Upper lobe of left lung (tissue), 6 donors: ENCODE data around the gene PKN2. TPM values are rescaled to one million over a fixed set of nuclear protein-coding genes. Genes with fewer than 3 reads are reported as not detected.

Experiments used
- ATAC-seq, 2 donors: fragments of 200-7000 bp; cut with Tn5 transposase; one replicate each; pipeline ENCODE4 v1.9.1; 2022; ENCODE audit warnings: mild to moderate bottlenecking in 2 of 2, moderate library complexity in 2 of 2; ENCODE audit not compliant: low FRiP score in 2 of 2
- DNase-seq, 2 donors: peaks; one replicate each; pipeline ENCODE4 v3.0.0-alpha.2; 2019 to 2020
- H3K27ac ChIP-seq, 4 donors: fragments of 200-600 bp; sonication (generic); one replicate each; pipeline ENCODE4 v1.5.1; 2016 to 2019
- H3K27me3 ChIP-seq, 4 donors: fragments of 200-600 bp; sonication (generic); one replicate each; pipeline ENCODE4 v1.5.1; 2017 to 2019
- H3K36me3 ChIP-seq, 4 donors: fragments of 200-600 bp; sonication (generic); one replicate each; pipeline ENCODE4 v1.5.1; 2016 to 2019
- H3K4me1 ChIP-seq, 4 donors: fragments of 200-600 bp; sonication (generic); one replicate each; pipeline ENCODE4 v1.5.1; 2018 to 2019
- H3K4me3 ChIP-seq, 4 donors: fragments of 200-600 bp; sonication (generic); one replicate each; pipeline ENCODE4 v1.5.1; 2017 to 2019; ENCODE audit warnings: mild to moderate bottlenecking in 2 of 4, moderate library complexity in 1 of 4
- H3K9me3 ChIP-seq, 4 donors: fragments of 200-600 bp; sonication (generic); one replicate each; pipeline ENCODE4 v1.5.1; 2018 to 2019
- EP300 ChIP-seq, 4 donors: sonication (generic); formaldehyde crosslinking; IDR thresholded peaks; one replicate each; pipeline ENCODE4 v1.5.1; 2017; ENCODE audit warnings: antibody characterized with exemption in 4 of 4, control low read depth in 2 of 4
- POLR2A ChIP-seq, 4 donors: fragments of 450-650 bp; IDR thresholded peaks; one replicate each; pipeline ENCODE4 v1.5.1; 2016 to 2017; ENCODE audit warnings: antibody characterized with exemption in 4 of 4, mild to moderate bottlenecking in 2 of 4
- POLR2AphosphoS5 ChIP-seq, 2 donors: sonication (generic); formaldehyde crosslinking; IDR thresholded peaks; one replicate each; pipeline ENCODE4 v1.5.1; 2017; ENCODE audit warnings: antibody characterized with exemption in 2 of 2
- WGBS, 2 donors: methylation state at CpG; one replicate each; pipeline ENCODE4 v1.1.5; 2017 to 2018; 5-methylcytosine and 5-hydroxymethylcytosine counted together
- total RNA-seq, 6 donors: library from RNA; depleted of rRNA in 4 of 6; stranded (reverse); fragments of >200 nt in 4 of 6; gene quantifications; one replicate each; pipeline versions ENCODE4 v1.1.0 to v1.2.1, GENCODE V29; 2016 to 2021
- TF ChIP-seq, protein P1 (sequence below), 6 experiments: fragments of 450-650 bp in 4 of 6; fragments of 200-600 bp in 2 of 6; sonication (generic) in 2 of 6; IDR thresholded peaks; one replicate each; pipeline ENCODE4 v1.5.1; 2016 to 2019; ENCODE audit warnings: antibody characterized with exemption in 6 of 6
- donor health status: DM: no; HTN: no; CAD: no; lungs with moderate emphysema.
- donor health status: DM: no; HTN: yes; CAD: no; lungs with severe emphysema.

Gene PKN2
- total RNA-seq, 6 donors from 2014 or later, result 33.0 to 108 (median 37.6) TPM

DNA sequence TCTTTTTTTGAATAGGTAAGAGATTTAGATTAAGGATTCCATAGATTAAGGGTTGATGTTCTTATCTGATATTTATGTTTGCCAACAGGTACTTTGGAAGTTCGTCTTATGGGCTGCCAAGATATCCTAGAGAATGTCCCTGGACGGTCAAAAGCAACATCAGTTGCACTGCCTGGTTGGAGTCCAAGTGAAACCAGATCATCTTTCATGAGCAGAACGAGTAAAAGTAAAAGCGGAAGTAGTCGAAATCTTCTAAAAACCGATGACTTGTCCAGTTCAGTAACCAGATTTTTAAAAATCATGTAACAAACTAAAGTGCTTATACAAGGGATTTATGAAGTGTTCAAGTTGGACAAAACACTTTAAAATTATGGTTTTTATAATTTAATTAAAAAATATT is 100.5 kb downstream of the PKN2 start:
- Histone ChIP-seq H3K36me3 (peaks cover 0 to 49% (median 11%) of the 10 kb centered on the region in 4 donors), H3K4me1 (no peaks in the 10 kb centered on the region), H3K9me3 (no peaks in the 10 kb centered on the region), H3K27ac (no peak overlapping the region), H3K27me3 (no peaks in the 10 kb centered on the region), H3K4me3 (no peak overlapping the region)
- ATAC-seq (no peak), DNase-seq (no peak)
- TF ChIP-seq, protein P1, sequence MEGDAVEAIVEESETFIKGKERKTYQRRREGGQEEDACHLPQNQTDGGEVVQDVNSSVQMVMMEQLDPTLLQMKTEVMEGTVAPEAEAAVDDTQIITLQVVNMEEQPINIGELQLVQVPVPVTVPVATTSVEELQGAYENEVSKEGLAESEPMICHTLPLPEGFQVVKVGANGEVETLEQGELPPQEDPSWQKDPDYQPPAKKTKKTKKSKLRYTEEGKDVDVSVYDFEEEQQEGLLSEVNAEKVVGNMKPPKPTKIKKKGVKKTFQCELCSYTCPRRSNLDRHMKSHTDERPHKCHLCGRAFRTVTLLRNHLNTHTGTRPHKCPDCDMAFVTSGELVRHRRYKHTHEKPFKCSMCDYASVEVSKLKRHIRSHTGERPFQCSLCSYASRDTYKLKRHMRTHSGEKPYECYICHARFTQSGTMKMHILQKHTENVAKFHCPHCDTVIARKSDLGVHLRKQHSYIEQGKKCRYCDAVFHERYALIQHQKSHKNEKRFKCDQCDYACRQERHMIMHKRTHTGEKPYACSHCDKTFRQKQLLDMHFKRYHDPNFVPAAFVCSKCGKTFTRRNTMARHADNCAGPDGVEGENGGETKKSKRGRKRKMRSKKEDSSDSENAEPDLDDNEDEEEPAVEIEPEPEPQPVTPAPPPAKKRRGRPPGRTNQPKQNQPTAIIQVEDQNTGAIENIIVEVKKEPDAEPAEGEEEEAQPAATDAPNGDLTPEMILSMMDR (IDR thresholded peaks at IDR 0.05), result no peak
- TF ChIP-seq POLR2AphosphoS5 (IDR thresholded peaks at IDR 0.05) (no peak), POLR2A (IDR thresholded peaks at IDR 0.05) (no peak), EP300 (IDR thresholded peaks at IDR 0.05) (no peak)
- 86 to 91% methylated on average over 6 of the region's 6 CpGs for WGBS, 2 donors

DNA sequence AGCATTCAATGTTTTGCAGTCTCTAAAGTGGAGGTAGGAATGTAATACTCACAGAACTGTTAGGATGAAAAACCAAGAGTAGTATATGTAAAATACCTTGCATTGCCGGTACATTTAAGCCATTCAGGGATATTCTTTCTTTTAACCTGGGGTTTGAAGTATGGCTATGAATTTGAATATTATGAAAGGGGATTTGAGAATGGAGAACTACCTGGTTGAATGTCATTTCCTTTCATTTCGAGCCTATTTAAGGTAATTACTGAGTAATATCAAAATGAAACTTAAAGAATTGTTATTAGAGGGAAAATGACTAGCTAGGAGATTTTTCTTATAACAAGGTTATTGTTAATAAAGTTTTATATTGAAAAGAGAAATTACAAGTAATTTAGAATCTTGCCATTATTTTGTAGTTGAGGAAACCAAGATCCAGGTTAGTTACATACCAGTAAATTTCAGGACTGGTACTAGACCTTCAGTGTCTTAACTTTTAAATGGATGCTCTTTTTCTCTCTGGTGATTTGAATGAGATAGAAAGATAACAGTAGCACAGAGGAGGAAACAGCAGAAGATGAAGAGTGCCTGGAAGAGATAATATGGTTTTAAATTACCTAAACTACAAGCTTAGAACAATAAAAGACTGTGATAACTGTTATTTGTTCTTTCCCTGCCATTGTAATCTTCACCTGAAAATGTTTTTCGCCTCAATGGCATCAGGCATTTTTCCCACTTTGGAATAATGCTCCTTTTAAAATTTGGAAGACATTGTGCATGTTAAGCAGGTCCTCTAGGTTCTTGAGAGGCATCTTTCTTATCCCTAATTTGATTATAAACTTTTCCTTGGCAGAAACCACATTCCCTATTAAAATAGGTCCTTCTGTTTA is 103.2 kb downstream of the PKN2 start:
- Histone ChIP-seq H3K27ac (no peak overlapping the region), H3K4me1 (no peaks in the 10 kb centered on the region), H3K9me3 (no peaks in the 10 kb centered on the region), H3K36me3 (peaks cover 8 to 59% (median 17%) of the 10 kb centered on the region in 4 donors), H3K4me3 (no peak overlapping the region), H3K27me3 (no peaks in the 10 kb centered on the region)
- ATAC-seq (no peak), DNase-seq (no peak)
- WGBS, 2 donors, result 94 to 95% methylated on average over 3 of the region's 3 CpGs
- TF ChIP-seq POLR2AphosphoS5 (IDR thresholded peaks at IDR 0.05) (no peak), EP300 (IDR thresholded peaks at IDR 0.05) (no peak), POLR2A (IDR thresholded peaks at IDR 0.05) (no peak)
- TF ChIP-seq, protein P1 (IDR thresholded peaks at IDR 0.05), result no peak

DNA sequence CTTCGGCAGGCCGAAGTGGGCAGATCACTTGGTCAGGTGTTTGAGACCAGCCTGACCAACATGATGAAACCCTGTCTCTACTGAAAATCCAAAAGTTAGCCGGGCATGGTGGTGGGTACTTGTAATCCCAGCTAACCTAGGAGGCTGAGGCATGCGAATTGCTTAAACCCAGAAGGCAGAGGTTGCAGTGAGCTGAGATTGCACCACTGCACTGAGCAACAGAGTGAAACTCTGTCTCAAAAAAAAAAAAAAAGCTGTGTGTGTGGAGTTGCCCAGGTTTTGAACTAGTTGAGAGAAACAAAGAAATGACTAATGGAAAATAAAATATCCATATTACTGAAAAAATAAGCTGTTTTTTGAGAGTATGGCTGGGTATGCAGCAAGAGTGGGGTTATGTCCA is 107.1 kb downstream of the PKN2 start:
- no peaks in the 10 kb centered on the region for H3K9me3 ChIP-seq
- H3K4me3 ChIP-seq, result no peak overlapping the region
- TF ChIP-seq EP300 (IDR thresholded peaks at IDR 0.05), result no peak
- no peak for TF ChIP-seq POLR2A (IDR thresholded peaks at IDR 0.05)
- TF ChIP-seq, protein P1 (IDR thresholded peaks at IDR 0.05), result no peak
- TF ChIP-seq POLR2AphosphoS5 (IDR thresholded peaks at IDR 0.05), result no peak
- 84 to 91% methylated on average over 4 of the region's 4 CpGs for WGBS, 2 donors
- ATAC-seq (no peak), DNase-seq (no peak)
- no peak overlapping the region for H3K27ac ChIP-seq
- H3K4me1 ChIP-seq, result no peaks in the 10 kb centered on the region
- H3K27me3 ChIP-seq, result no peaks in the 10 kb centered on the region
- peaks cover 5 to 75% (median 13%) of the 10 kb centered on the region in 4 donors for H3K36me3 ChIP-seq

DNA sequence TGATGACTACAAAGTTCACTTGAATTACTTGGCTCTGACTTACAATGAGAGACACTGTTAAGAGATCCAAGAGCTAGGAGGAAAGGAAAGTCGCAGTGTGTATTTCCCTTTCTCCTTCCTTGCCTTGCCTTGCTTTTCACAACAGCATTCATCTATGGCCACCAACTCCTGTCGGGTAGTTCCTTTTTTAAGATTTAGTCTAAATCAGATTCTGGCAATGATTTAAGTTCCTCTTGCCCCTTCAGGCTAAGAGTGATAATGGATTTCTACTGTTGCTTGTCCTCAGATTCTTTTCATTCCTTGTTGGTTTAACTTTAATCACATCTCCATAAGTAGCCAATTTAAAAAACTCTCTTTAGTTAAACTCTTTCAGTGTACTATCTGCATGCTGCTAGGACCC is 115.4 kb downstream of the PKN2 start:
- 55 to 74% methylated on average over 2 of the region's 2 CpGs for WGBS, 2 donors
- no peaks in the 10 kb centered on the region for H3K4me1 ChIP-seq
- ATAC-seq, result no peak
- no peaks in the 10 kb centered on the region for H3K27me3 ChIP-seq
- H3K36me3 ChIP-seq, result peaks cover 0 to 32% (median 14%) of the 10 kb centered on the region in 4 donors
- no peak for TF ChIP-seq POLR2AphosphoS5 (IDR thresholded peaks at IDR 0.05)
- TF ChIP-seq, protein P1 (IDR thresholded peaks at IDR 0.05), result no peak
- H3K27ac ChIP-seq, result no peak overlapping the region
- no peaks in the 10 kb centered on the region for H3K9me3 ChIP-seq
- DNase-seq, result no peak
- no peak overlapping the region for H3K4me3 ChIP-seq
